ENCODE measurements around the gene LRFN4. TPM values are rescaled to one million over a fixed set of nuclear protein-coding genes. Genes with fewer than 3 reads are reported as not detected.

LRFN4 gene
- polyA plus RNA-seq, 3 donors, result 1.0 to 7.7 (median 1.7) TPM

GRCh38 chr11:66868726-66869566, 12.1 kb downstream of the LRFN4 start:
- Histone ChIP-seq H3K9me3 (replicated peaks in 1 of 2; ENCODE audit: control insufficient read depth in 1 of 2, insufficient read depth in 1 of 2, low read length in 2 of 2) (no peaks in the 10 kb centered on the region), H3K36me3 (replicated peaks in 1 of 2; ENCODE audit: control insufficient read depth in 1 of 2, insufficient read depth in 2 of 2, low read length in 2 of 2) (no peaks in the 10 kb centered on the region), H3K4me2 (replicated peaks; ENCODE audit: extremely low read depth, low read length, poor library complexity, severe bottlenecking) (no peak overlapping the region), H3K27ac (ENCODE audit: low read depth in 1 of 2, low read length in 2 of 2) (no peak overlapping the region), H4K20me1 (ENCODE audit: insufficient read depth, low read length) (no peaks in the 10 kb centered on the region), H2AFZ (ENCODE audit: insufficient read depth, low read depth, low read length, poor library complexity, severe bottlenecking) (no peak overlapping the region), H3K9ac (ENCODE audit: insufficient read depth, low read length, poor library complexity, severe bottlenecking) (peak overlapping the region; percentile 4), H3K79me2 (ENCODE audit: insufficient read depth, low read length) (no peaks in the 10 kb centered on the region), H3K4me3 (replicated peaks in 1 of 3; ENCODE audit: low read depth in 2 of 3, low read length in 3 of 3) (no peak overlapping the region), H3K27me3 (ENCODE audit: control insufficient read depth in 2 of 2, insufficient read depth in 2 of 2, low read length in 2 of 2) (no peaks in the 10 kb centered on the region), H3K4me1 (ENCODE audit: control insufficient read depth in 1 of 2, insufficient read depth in 2 of 2, low read length in 2 of 2) (no peaks in the 10 kb centered on the region)
- Mint-ChIP-seq H3K4me3 (peak overlapping the region in 1 of 2 donors; percentile 39), H3K4me1 (peaks cover 8% of the 10 kb centered on the region), H3K27ac (peak overlapping the region in 2 of 7 donors; percentile 27 to 30), H3K36me3 (peaks cover 0 to 18% of the 10 kb centered on the region in 2 donors), H3K27me3 (ENCODE audit: low read depth in 3 of 3) (peaks cover 0 to 4% (median 3%) of the 10 kb centered on the region in 3 donors), H3K9me3 (peaks cover 0 to 3% (median 0%) of the 10 kb centered on the region in 7 donors)
- peak; percentile 44 for TF ChIP-seq CTCF (IDR thresholded peaks at IDR 0.05)
- intact Hi-C loops (cut with micrococcal nuclease), result no loop called here
- WGBS (ENCODE audit: insufficient coverage), result 33% methylated on average over 26 of the region's 27 CpGs
- peak; percentile 22 to 36 (median 34) for DNase-seq

- no peak overlapping the region for H3K4me2 ChIP-seq (replicated peaks; ENCODE audit: extremely low read depth, low read length, poor library complexity, severe bottlenecking)
- H3K4me1 ChIP-seq (ENCODE audit: control insufficient read depth in 1 of 2, insufficient read depth in 2 of 2, low read length in 2 of 2), result peaks cover 0 to 3% of the 10 kb centered on the region in 2 donors
- no peaks in the 10 kb centered on the region for H4K20me1 ChIP-seq (ENCODE audit: insufficient read depth, low read length)
- H3K4me3 ChIP-seq (replicated peaks in 1 of 3; ENCODE audit: low read depth in 2 of 3, low read length in 3 of 3), result no peak overlapping the region
- Mint-ChIP-seq H3K9me3 (peaks cover 0 to 3% (median 0%) of the 10 kb centered on the region in 7 donors), H3K27me3 (ENCODE audit: low read depth in 3 of 3) (peaks cover 1 to 4% (median 3%) of the 10 kb centered on the region in 3 donors), H3K4me3 (no peak overlapping the region), H3K27ac (peak overlapping the region in 2 of 7 donors; percentile 20 to 30), H3K4me1 (peaks cover 12% of the 10 kb centered on the region), H3K36me3 (peaks cover 0 to 18% of the 10 kb centered on the region in 2 donors)
- DNase-seq, result no peak
- no peak overlapping the region for H2AFZ ChIP-seq (ENCODE audit: insufficient read depth, low read depth, low read length, poor library complexity, severe bottlenecking)
- no peaks in the 10 kb centered on the region for H3K36me3 ChIP-seq (replicated peaks in 1 of 2; ENCODE audit: control insufficient read depth in 1 of 2, insufficient read depth in 2 of 2, low read length in 2 of 2)
- intact Hi-C loops (cut with micrococcal nuclease), result no loop called here
- WGBS (ENCODE audit: insufficient coverage), result 100% methylated on average over 7 of the region's 9 CpGs
- no peak overlapping the region for H3K27ac ChIP-seq (ENCODE audit: low read depth in 1 of 2, low read length in 2 of 2)
- H3K79me2 ChIP-seq (ENCODE audit: insufficient read depth, low read length), result no peaks in the 10 kb centered on the region
- no peak overlapping the region for H3K9ac ChIP-seq (ENCODE audit: insufficient read depth, low read length, poor library complexity, severe bottlenecking)
- H3K27me3 ChIP-seq (ENCODE audit: control insufficient read depth in 2 of 2, insufficient read depth in 2 of 2, low read length in 2 of 2), result no peaks in the 10 kb centered on the region
- H3K9me3 ChIP-seq (replicated peaks in 1 of 2; ENCODE audit: control insufficient read depth in 1 of 2, insufficient read depth in 1 of 2, low read length in 2 of 2), result no peaks in the 10 kb centered on the region
- TF ChIP-seq CTCF (IDR thresholded peaks at IDR 0.05), result no peak
Measured at GRCh38 chr11:66869567-66869870, 12.7 kb downstream of the LRFN4 start.
